Loucy (cell line): ENCODE measurements around the gene DENND4A.

Experiments used
- H2AFZ ChIP-seq: fragments of 200-600 bp; sonication (generic); 2 replicates; pipeline ENCODE4 v1.6.0; 2016; ENCODE audit warnings: antibody characterized with exemption, mild to moderate bottlenecking, low read length, moderate library complexity
- H3F3A ChIP-seq: fragments of 200-600 bp; 2 replicates; pipeline ENCODE4 v1.6.0; 2016; ENCODE audit warnings: antibody characterized with exemption, low read depth, mild to moderate bottlenecking
- H3K27me3 ChIP-seq: fragments of 200-600 bp; sonication (generic); 2 replicates; pipeline ENCODE4 v1.6.1; 2014; ENCODE audit warnings: low read length, mild to moderate bottlenecking; ENCODE audit not compliant: insufficient read depth, poor library complexity, severe bottlenecking
- H3K36me3 ChIP-seq: fragments of 200-600 bp; sonication (generic); 2 replicates; pipeline ENCODE4 v1.6.1; 2016; ENCODE audit warnings: low read length; ENCODE audit not compliant: insufficient read depth
- H3K4me1 ChIP-seq: fragments of 200-600 bp; sonication (generic); 2 replicates; pipeline ENCODE4 v1.5.1; 2014; ENCODE audit warnings: low read length, mild to moderate bottlenecking; ENCODE audit not compliant: insufficient read depth, poor library complexity, severe bottlenecking
- H3K4me2 ChIP-seq: fragments of 200-600 bp; sonication (generic); 2 replicates; pipeline ENCODE4 v1.6.0; 2014; ENCODE audit warnings: antibody characterized with exemption, low read length, low read depth, mild to moderate bottlenecking; ENCODE audit not compliant: poor library complexity, severe bottlenecking
- H3K4me3 ChIP-seq: fragments of 200-600 bp; sonication (generic); 2 replicates; pipeline ENCODE4 v1.5.1; 2014; ENCODE audit warnings: low read length, mild to moderate bottlenecking, mixed read lengths; ENCODE audit not compliant: poor library complexity, severe bottlenecking
- H3K79me2 ChIP-seq: fragments of 200-600 bp; sonication (generic); 2 replicates; pipeline ENCODE4 v1.6.1; 2014; ENCODE audit warnings: low read length; ENCODE audit not compliant: insufficient read depth
- H3K9ac ChIP-seq: fragments of 200-600 bp; sonication (generic); 2 replicates; pipeline ENCODE4 v1.6.0; 2014; ENCODE audit warnings: mild to moderate bottlenecking, low read depth, low read length, moderate library complexity; ENCODE audit not compliant: poor library complexity, severe bottlenecking
- H3K9me2 ChIP-seq: fragments of 200-600 bp; sonication (generic); replicated peaks from 2 replicates; pipeline ENCODE4 v1.6.1; 2016; ENCODE audit warnings: low read depth, low read length, mixed read lengths
- H3K9me3 ChIP-seq: fragments of 200-600 bp; sonication (generic); 2 replicates; pipeline ENCODE4 v1.6.1; 2014; ENCODE audit warnings: mild to moderate bottlenecking, antibody characterized with exemption, low read length, low read depth; ENCODE audit not compliant: insufficient read depth
- H4K20me1 ChIP-seq: fragments of 200-600 bp; sonication (generic); 2 replicates; pipeline ENCODE4 v1.6.0; 2014; ENCODE audit warnings: antibody characterized with exemption, low read length, mild to moderate bottlenecking; ENCODE audit not compliant: insufficient read depth, poor library complexity, severe bottlenecking
- CTCF ChIP-seq: fragments of 200-600 bp; sonication (generic); conservative IDR thresholded peaks from 2 replicates; pipeline ENCODE4 v1.5.1; 2014; ENCODE audit warnings: mild to moderate bottlenecking, antibody characterized with exemption, low read length
- EZH2phosphoT487 ChIP-seq: fragments of 200-600 bp; IDR thresholded peaks from 2 replicates; pipeline ENCODE4 v1.6.1; 2018; ENCODE audit warnings: antibody characterized with exemption, mild to moderate bottlenecking, moderate library complexity, borderline replicate concordance

Gene DENND4A

GRCh38 chr15:65839354-65839901, 47.3 kb upstream of the DENND4A start:
- H4K20me1 ChIP-seq: no peaks in the 10 kb centered on the region
- no peaks in the 10 kb centered on the region for H3K9me3 ChIP-seq
- no peaks in the 10 kb centered on the region for H3K4me1 ChIP-seq
- H3K4me3 ChIP-seq: no peak overlapping the region
- no peaks in the 10 kb centered on the region for H3K79me2 ChIP-seq
- H3K4me2 ChIP-seq: no peak overlapping the region
- H2AFZ ChIP-seq: no peak overlapping the region
- no peak overlapping the region for H3K9ac ChIP-seq
- no peak for TF ChIP-seq EZH2phosphoT487
- TF ChIP-seq CTCF: no peak
- H3K36me3 ChIP-seq: no peaks in the 10 kb centered on the region
- no peaks in the 10 kb centered on the region for H3K9me2 ChIP-seq
- no peaks in the 10 kb centered on the region for H3K27me3 ChIP-seq
- no peaks in the 10 kb centered on the region for H3F3A ChIP-seq

- H3K4me1 ChIP-seq: peaks cover 17% of the 10 kb centered on the region
- no peak overlapping the region for H3K4me2 ChIP-seq
- H3K36me3 ChIP-seq: no peaks in the 10 kb centered on the region
- no peaks in the 10 kb centered on the region for H4K20me1 ChIP-seq
- no peaks in the 10 kb centered on the region for H3K9me3 ChIP-seq
- no peaks in the 10 kb centered on the region for H3K27me3 ChIP-seq
- TF ChIP-seq EZH2phosphoT487: no peak
- no peak for TF ChIP-seq CTCF
- H3K79me2 ChIP-seq: no peaks in the 10 kb centered on the region
- no peaks in the 10 kb centered on the region for H3F3A ChIP-seq
- no peak overlapping the region for H2AFZ ChIP-seq
- H3K4me3 ChIP-seq: no peak overlapping the region
- H3K9me2 ChIP-seq: no peaks in the 10 kb centered on the region
- no peak overlapping the region for H3K9ac ChIP-seq
Measured at GRCh38 chr15:65837301-65838294, 45.5 kb upstream of the DENND4A start.

- no peak overlapping the region for H3K9ac ChIP-seq
- H3K4me2 ChIP-seq: no peak overlapping the region
- H3K36me3 ChIP-seq: no peaks in the 10 kb centered on the region
- no peaks in the 10 kb centered on the region for H3K9me3 ChIP-seq
- no peak overlapping the region for H3K4me3 ChIP-seq
- H4K20me1 ChIP-seq: no peaks in the 10 kb centered on the region
- H2AFZ ChIP-seq: no peak overlapping the region
- no peaks in the 10 kb centered on the region for H3K9me2 ChIP-seq
- H3K4me1 ChIP-seq: peaks cover 24% of the 10 kb centered on the region
- no peaks in the 10 kb centered on the region for H3K27me3 ChIP-seq
- no peak for TF ChIP-seq EZH2phosphoT487
- peak; percentile 66 for TF ChIP-seq CTCF
- H3F3A ChIP-seq: no peaks in the 10 kb centered on the region
- H3K79me2 ChIP-seq: no peaks in the 10 kb centered on the region
Measured at GRCh38 chr15:65836665-65837064, 44.6 kb upstream of the DENND4A start.
